K562 (cell line): ENCODE measurements around the gene FXYD3. TPM values are rescaled to one million over a fixed set of nuclear protein-coding genes. Genes with fewer than 3 reads are reported as not detected.
A peak's percentile ranks its signal among the peaks of the same experiment; 100 is the strongest.

ENCODE experiments used
- CCNT2 ChIP-seq: IDR thresholded peaks from 2 replicates; pipeline ENCODE4 v1.6.1; 2011; ENCODE audit warnings: borderline replicate concordance, low read depth, mild to moderate bottlenecking, moderate library complexity, mixed read lengths, low read length; ENCODE audit not compliant: insufficient read length; ENCODE audit errors: extremely low read depth
- HNRNPK ChIP-seq: fragments of 200-400 bp; formaldehyde crosslinking; IDR thresholded peaks from one replicate; pipeline ENCODE4 v1.6.1; 2018; ENCODE audit warnings: mild to moderate bottlenecking, low read depth, low read length; ENCODE audit not compliant: poor library complexity, severe bottlenecking
- HOXB6 ChIP-seq: fragments of 250-450 bp; sonication (Bioruptor Pico); IDR thresholded peaks from 2 replicates; pipeline ENCODE4 v1.5.1; 2022; ENCODE audit warnings: mild to moderate bottlenecking, borderline replicate concordance
- MYC ChIP-seq, 2 experiments: fragments of 250-450 bp in 1 of 2; sonication (Bioruptor Pico) in 1 of 2; IDR thresholded peaks; 2 replicates each; pipeline versions ENCODE4 v1.5.1 to v1.6.1; 2012 to 2021; ENCODE audit warnings: low read depth in 2 of 2, borderline replicate concordance in 1 of 2, improper control_type of control experiment in 1 of 2, low read length in 1 of 2, mild to moderate bottlenecking in 1 of 2, moderate library complexity in 1 of 2
- NFIC ChIP-seq: fragments of 450-650 bp; IDR thresholded peaks from 2 replicates; pipeline ENCODE4 v1.6.1; 2017; ENCODE audit warnings: mild to moderate bottlenecking, inconsistent platforms
- ZBTB17 ChIP-seq: fragments of 450-650 bp; formaldehyde crosslinking; IDR thresholded peaks from 2 replicates; pipeline ENCODE4 v1.4.0; 2020; ENCODE audit warnings: mild to moderate bottlenecking
- ZNF224 ChIP-seq: sonication (generic); formaldehyde crosslinking; IDR thresholded peaks from 2 replicates; pipeline ENCODE4 v1.8.0; 2022; ENCODE audit warnings: mild to moderate bottlenecking, missing genetic modification reagents
- ZNF263 ChIP-seq: sonication (generic); formaldehyde crosslinking; IDR thresholded peaks from 2 replicates; pipeline ENCODE4 v1.8.0; 2022; ENCODE audit warnings: mild to moderate bottlenecking, missing genetic modification reagents, borderline replicate concordance
- polyA plus RNA-seq, 8 experiments: library from polyadenylated mRNA; depleted of rRNA in 4 of 8; stranded (reverse) in 5 of 8; unstranded in 3 of 8; fragments of >200 nt; fragmentation: Nextera tagmentation in 2 of 8; fragmentation: Illumina TruSeq in 1 of 8; extraction: Ambion mirVana in 2 of 8; extraction: Trizol in 1 of 8; gene quantifications; 2 replicates each; pipeline versions ENCODE4 v1.2.1 to v1.2.3, GENCODE V29; 2011 to 2014; ENCODE audit warnings: inconsistent platforms in 1 of 8, missing spikeins in 1 of 8
- total RNA-seq, 7 experiments: library from RNA; depleted of rRNA in 6 of 7; stranded (reverse); fragments of >200 nt in 6 of 7; fragmentation: Illumina TruSeq in 2 of 7; extraction: Trizol in 2 of 7; gene quantifications; 2 replicates each; pipeline versions ENCODE4 v1.2.1 to v1.2.3, GENCODE V29; 2011 to 2021; ENCODE audit warnings: low replicate concordance in 1 of 7
- TF ChIP-seq, protein P1 (sequence below): sonication (generic); formaldehyde crosslinking; IDR thresholded peaks from 2 replicates; pipeline ENCODE4 v1.8.0; 2022; ENCODE audit warnings: mild to moderate bottlenecking, missing genetic modification reagents
- TF ChIP-seq, protein P2 (sequence below): fragments of 450-650 bp; formaldehyde crosslinking; conservative IDR thresholded peaks from 2 replicates; pipeline ENCODE4 v1.4.0; 2022; ENCODE audit warnings: mild to moderate bottlenecking, missing genetic modification characterization

Gene FXYD3
- total and polyA plus RNA-seq, 9 of the 15 experiments (the other 6 are each of a cell fraction or from before 2014, with no cell fraction given) = 0.24 TPM; not detected in 8

DNA sequence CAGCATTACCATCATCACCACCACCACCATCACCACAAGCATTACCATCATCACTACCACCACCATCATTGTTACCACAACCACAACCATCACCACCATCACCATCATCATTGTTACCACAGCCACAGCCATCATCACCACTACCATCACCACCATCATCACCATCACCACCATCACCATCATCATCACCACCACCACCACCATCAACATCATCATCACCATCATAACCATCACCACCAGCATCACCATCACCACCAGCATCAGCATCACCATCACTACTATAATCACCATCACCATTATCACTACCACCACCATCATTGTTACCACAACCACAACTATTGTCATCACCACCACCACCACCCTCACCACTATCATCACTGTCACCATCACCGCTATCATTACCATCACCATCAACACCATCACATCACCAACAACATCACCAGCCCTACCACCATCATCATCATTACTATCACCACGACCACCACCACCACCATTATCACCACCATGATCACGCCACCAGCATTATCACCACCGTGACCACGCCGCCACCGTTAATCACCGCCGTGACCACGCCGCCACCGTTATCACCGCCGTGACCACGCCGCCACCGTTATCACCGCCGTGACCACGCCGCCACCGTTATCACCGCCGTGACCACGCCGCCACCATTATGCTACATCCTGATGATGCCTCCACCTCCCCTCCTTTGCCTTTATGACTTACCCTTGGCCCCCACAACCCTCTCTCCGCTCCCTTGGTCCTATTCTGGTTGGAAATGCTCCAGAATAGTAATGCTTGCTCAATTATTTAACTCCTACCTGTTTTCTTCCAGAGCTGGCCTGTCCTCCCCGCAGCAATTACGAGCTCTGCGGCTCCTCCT, 10.0 kb upstream of the FXYD3 start (continued):
- TF ChIP-seq, protein P1, sequence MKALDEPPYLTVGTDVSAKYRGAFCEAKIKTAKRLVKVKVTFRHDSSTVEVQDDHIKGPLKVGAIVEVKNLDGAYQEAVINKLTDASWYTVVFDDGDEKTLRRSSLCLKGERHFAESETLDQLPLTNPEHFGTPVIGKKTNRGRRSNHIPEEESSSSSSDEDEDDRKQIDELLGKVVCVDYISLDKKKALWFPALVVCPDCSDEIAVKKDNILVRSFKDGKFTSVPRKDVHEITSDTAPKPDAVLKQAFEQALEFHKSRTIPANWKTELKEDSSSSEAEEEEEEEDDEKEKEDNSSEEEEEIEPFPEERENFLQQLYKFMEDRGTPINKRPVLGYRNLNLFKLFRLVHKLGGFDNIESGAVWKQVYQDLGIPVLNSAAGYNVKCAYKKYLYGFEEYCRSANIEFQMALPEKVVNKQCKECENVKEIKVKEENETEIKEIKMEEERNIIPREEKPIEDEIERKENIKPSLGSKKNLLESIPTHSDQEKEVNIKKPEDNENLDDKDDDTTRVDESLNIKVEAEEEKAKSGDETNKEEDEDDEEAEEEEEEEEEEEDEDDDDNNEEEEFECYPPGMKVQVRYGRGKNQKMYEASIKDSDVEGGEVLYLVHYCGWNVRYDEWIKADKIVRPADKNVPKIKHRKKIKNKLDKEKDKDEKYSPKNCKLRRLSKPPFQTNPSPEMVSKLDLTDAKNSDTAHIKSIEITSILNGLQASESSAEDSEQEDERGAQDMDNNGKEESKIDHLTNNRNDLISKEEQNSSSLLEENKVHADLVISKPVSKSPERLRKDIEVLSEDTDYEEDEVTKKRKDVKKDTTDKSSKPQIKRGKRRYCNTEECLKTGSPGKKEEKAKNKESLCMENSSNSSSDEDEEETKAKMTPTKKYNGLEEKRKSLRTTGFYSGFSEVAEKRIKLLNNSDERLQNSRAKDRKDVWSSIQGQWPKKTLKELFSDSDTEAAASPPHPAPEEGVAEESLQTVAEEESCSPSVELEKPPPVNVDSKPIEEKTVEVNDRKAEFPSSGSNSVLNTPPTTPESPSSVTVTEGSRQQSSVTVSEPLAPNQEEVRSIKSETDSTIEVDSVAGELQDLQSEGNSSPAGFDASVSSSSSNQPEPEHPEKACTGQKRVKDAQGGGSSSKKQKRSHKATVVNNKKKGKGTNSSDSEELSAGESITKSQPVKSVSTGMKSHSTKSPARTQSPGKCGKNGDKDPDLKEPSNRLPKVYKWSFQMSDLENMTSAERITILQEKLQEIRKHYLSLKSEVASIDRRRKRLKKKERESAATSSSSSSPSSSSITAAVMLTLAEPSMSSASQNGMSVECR (CRISPR knock-in tag) = 0 out of 2 replicates have a peak, but pooled peaks have one; percentile 20
- TF ChIP-seq ZNF263 = 0 out of 2 replicates have a peak, but pooled peaks have one; percentile 29
- peak; percentile 70 for TF ChIP-seq CCNT2
- TF ChIP-seq HOXB6 (CRISPR knock-in tag) = no peak
- no peak for TF ChIP-seq HNRNPK
- TF ChIP-seq NFIC = peak; percentile 30; the same call in 1 of the 2 replicates
- TF ChIP-seq, protein P2, sequence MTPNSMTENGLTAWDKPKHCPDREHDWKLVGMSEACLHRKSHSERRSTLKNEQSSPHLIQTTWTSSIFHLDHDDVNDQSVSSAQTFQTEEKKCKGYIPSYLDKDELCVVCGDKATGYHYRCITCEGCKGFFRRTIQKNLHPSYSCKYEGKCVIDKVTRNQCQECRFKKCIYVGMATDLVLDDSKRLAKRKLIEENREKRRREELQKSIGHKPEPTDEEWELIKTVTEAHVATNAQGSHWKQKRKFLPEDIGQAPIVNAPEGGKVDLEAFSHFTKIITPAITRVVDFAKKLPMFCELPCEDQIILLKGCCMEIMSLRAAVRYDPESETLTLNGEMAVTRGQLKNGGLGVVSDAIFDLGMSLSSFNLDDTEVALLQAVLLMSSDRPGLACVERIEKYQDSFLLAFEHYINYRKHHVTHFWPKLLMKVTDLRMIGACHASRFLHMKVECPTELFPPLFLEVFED = 0 out of 2 replicates have a peak, but pooled peaks have one; percentile 43
- TF ChIP-seq ZNF224 (CRISPR knock-in tag) = no peak
- TF ChIP-seq ZBTB17 = no peak
- peak; percentile 57; the same call in 1 of the 2 replicates for TF ChIP-seq MYC (IDR thresholded peaks at IDR 0.05; ENCODE audit: low read depth, low read length)
- TF ChIP-seq MYC (CRISPR knock-in tag; IDR thresholded peaks at IDR 0.05; ENCODE audit: borderline replicate concordance, low read depth) = no peak
